ENCODE data around the gene GDI2.

The GDI2 gene

GRCh38 chr10:5736591-5736990 lies 76.6 kb downstream of the GDI2 start:
- no peak for DNase-seq

GRCh38 chr10:5735119-5735518 lies 78.1 kb downstream of the GDI2 start:
- no peak for DNase-seq

GRCh38 chr10:5732141-5732540 lies 81.1 kb downstream of the GDI2 start:
- DNase-seq, result no peak

- no peak for DNase-seq
These were observed 81.7 kb downstream of the GDI2 start for GRCh38 chr10:5731559-5731958.

- no peak for DNase-seq
These were observed 82.5 kb downstream of the GDI2 start for GRCh38 chr10:5730766-5731165.

GRCh38 chr10:5723692-5724091 lies 89.5 kb downstream of the GDI2 start:
- no peak for DNase-seq

GRCh38 chr10:5720182-5720581 lies 93.1 kb downstream of the GDI2 start:
- no peak for DNase-seq

GRCh38 chr10:5719546-5719945 lies 93.7 kb downstream of the GDI2 start:
- DNase-seq, result no peak

All from CD4-positive, alpha-beta T cell treated with Interleukin-4 for 1 hour (primary cell).